CD14-positive monocyte (primary cell): ENCODE measurements around the gene PRKACG. TPM values are rescaled to one million over a fixed set of nuclear protein-coding genes. Genes with fewer than 3 reads are reported as not detected.

Experiments used
- DNase-seq, 3 donors: peaks; one replicate each; pipeline ENCODE4 v3.0.0-alpha.2; 2011 to 2022
- H2AFZ ChIP-seq: 2 replicates; pipeline ENCODE4 v1.6.0; 2012; ENCODE audit warnings: mild to moderate bottlenecking, low read depth, low read length, inconsistent platforms; ENCODE audit not compliant: insufficient read depth, poor library complexity, severe bottlenecking
- H3K27ac ChIP-seq, 2 donors: 1 replicate in 1 of 2; 2 replicates in 1 of 2; pipeline ENCODE4 v1.5.1; 2012 to 2013; ENCODE audit warnings: low read length in 2 of 2, control low read depth in 1 of 2, inconsistent platforms in 1 of 2, low read depth in 1 of 2, mild to moderate bottlenecking in 1 of 2
- H3K27me3 ChIP-seq, 2 donors: one replicate each; pipeline versions ENCODE4 v1.6.0 to v1.6.1; 2011 to 2013; ENCODE audit warnings: low read length in 2 of 2; ENCODE audit not compliant: control insufficient read depth in 2 of 2, insufficient read depth in 2 of 2
- H3K36me3 ChIP-seq, 2 donors: replicated peaks in 1 of 2; 1 replicate in 1 of 2; 2 replicates in 1 of 2; pipeline versions ENCODE4 v1.5.1 to v1.6.1; 2012 to 2013; ENCODE audit warnings: low read length in 2 of 2, control low read depth in 1 of 2, inconsistent platforms in 1 of 2, mild to moderate bottlenecking in 1 of 2; ENCODE audit not compliant: insufficient read depth in 2 of 2, control insufficient read depth in 1 of 2
- H3K4me1 ChIP-seq, 2 donors: 1 replicate in 1 of 2; 2 replicates in 1 of 2; pipeline versions ENCODE4 v1.5.1 to v1.6.1; 2012 to 2013; ENCODE audit warnings: low read length in 2 of 2, control low read depth in 1 of 2, inconsistent platforms in 1 of 2, mild to moderate bottlenecking in 1 of 2, moderate library complexity in 1 of 2; ENCODE audit not compliant: insufficient read depth in 2 of 2, control insufficient read depth in 1 of 2
- H3K4me2 ChIP-seq: replicated peaks from 2 replicates; pipeline ENCODE3; 2012; ENCODE audit warnings: low read length, moderate library complexity, mild to moderate bottlenecking; ENCODE audit not compliant: poor library complexity, severe bottlenecking; ENCODE audit errors: extremely low read depth
- H3K4me3 ChIP-seq, 3 experiments: fragments of 200-600 bp in 1 of 3; sonication (generic) in 1 of 3; replicated peaks in 1 of 3; 1 replicate in 2 of 3; 2 replicates in 1 of 3; pipeline ENCODE4 v1.5.1; 2011 to 2013; ENCODE audit warnings: low read length in 3 of 3, mild to moderate bottlenecking in 3 of 3, control low read depth in 2 of 3, low read depth in 2 of 3, inconsistent platforms in 1 of 3, moderate library complexity in 1 of 3
- H3K79me2 ChIP-seq: 2 replicates; pipeline ENCODE4 v1.6.0; 2012; ENCODE audit warnings: mild to moderate bottlenecking, control low read depth, inconsistent platforms, low read length, moderate library complexity; ENCODE audit not compliant: insufficient read depth
- H3K9ac ChIP-seq: 2 replicates; pipeline ENCODE4 v1.6.0; 2017; ENCODE audit warnings: low read length, mild to moderate bottlenecking; ENCODE audit not compliant: insufficient read depth, poor library complexity, severe bottlenecking
- H3K9me3 ChIP-seq, 2 donors: replicated peaks in 1 of 2; 1 replicate in 1 of 2; 2 replicates in 1 of 2; pipeline versions ENCODE4 v1.5.1 to v1.6.1; 2012 to 2013; ENCODE audit warnings: low read length in 2 of 2, control low read depth in 1 of 2; ENCODE audit not compliant: control insufficient read depth in 1 of 2, insufficient read depth in 1 of 2
- H4K20me1 ChIP-seq: 2 replicates; pipeline ENCODE4 v1.6.0; 2012; ENCODE audit warnings: mild to moderate bottlenecking, low read length, control low read depth, moderate library complexity; ENCODE audit not compliant: insufficient read depth
- H3K27ac Mint-ChIP-seq, 7 donors: one replicate each; pipeline ENCODE4 v1.8.0; 2020; ENCODE audit warnings: mild to moderate bottlenecking in 7 of 7, mixed read lengths in 7 of 7, moderate library complexity in 6 of 7, inconsistent platforms in 2 of 7
- H3K27me3 Mint-ChIP-seq, 3 donors: one replicate each; pipeline ENCODE4 v1.8.0; 2021 to 2022; ENCODE audit warnings: low read depth in 3 of 3, mild to moderate bottlenecking in 3 of 3, mixed read lengths in 3 of 3, moderate library complexity in 3 of 3, inconsistent platforms in 1 of 3
- H3K36me3 Mint-ChIP-seq, 2 donors: one replicate each; pipeline ENCODE4 v1.8.0; 2020; ENCODE audit warnings: mixed read lengths in 2 of 2, inconsistent platforms in 1 of 2, mild to moderate bottlenecking in 1 of 2
- H3K4me1 Mint-ChIP-seq: one replicate; pipeline ENCODE4 v1.8.0; 2020; ENCODE audit warnings: mild to moderate bottlenecking, mixed read lengths
- H3K4me3 Mint-ChIP-seq, 2 donors: one replicate each; pipeline ENCODE4 v1.8.0; 2020; ENCODE audit warnings: mild to moderate bottlenecking in 2 of 2, mixed read lengths in 2 of 2, moderate library complexity in 1 of 2
- H3K9me3 Mint-ChIP-seq, 7 donors: one replicate each; pipeline ENCODE4 v1.8.0; 2020 to 2022; ENCODE audit warnings: mixed read lengths in 7 of 7, mild to moderate bottlenecking in 6 of 7, moderate library complexity in 6 of 7, inconsistent platforms in 2 of 7
- CTCF ChIP-seq: fragments of 200-600 bp; IDR thresholded peaks from one replicate; pipeline ENCODE4 v1.8.0; 2022; ENCODE audit warnings: antibody characterized with exemption, mild to moderate bottlenecking
- WGBS: methylation state at CpG from one replicate; pipeline ENCODE4 v1.1.5; 2013; ENCODE audit warnings: missing lambda C conversion rate; ENCODE audit not compliant: insufficient coverage; 5-methylcytosine and 5-hydroxymethylcytosine counted together
- intact Hi-C, 2 donors: fragments of 100-400 bp; cut with micrococcal nuclease; formaldehyde crosslinking; loops; one replicate each; pipeline versions ENCODE4 v1.15.0 to v1.15.1; 2023
- polyA plus RNA-seq, 3 donors: library from polyadenylated mRNA; depleted of rRNA in 1 of 3; unstranded in 2 of 3; stranded (reverse) in 1 of 3; fragments of 300-500 nt in 2 of 3; fragments of >200 nt in 1 of 3; fragmentation: Illumina TruSeq in 2 of 3; gene quantifications; 1 replicate in 2 of 3; 2 replicates in 1 of 3; pipeline ENCODE4 v1.2.3, GENCODE V29; 2012 to 2021

The PRKACG gene
- polyA plus RNA-seq, 3 donors, result not detected

DNA sequence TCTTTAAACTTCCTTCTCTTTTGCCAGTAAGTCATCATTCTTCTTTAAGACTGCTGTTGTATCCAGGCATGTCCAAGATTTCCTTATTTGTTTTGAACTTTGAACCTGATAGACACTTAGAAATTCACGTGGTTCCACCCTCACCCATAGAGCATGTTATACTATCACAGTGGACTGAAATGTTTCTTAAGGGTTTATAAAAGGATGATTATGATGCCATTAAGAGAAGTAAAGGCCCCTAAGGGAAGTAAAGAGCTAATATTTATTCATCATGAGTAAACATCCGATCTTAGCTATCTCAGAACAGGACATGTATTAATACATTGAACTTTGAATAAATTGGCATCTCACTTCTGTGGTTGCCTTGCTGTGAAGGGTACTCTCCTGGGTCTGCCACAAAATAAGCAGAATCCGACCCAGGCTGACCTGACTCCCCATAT lies 49.8 kb downstream of the PRKACG start:
- Histone ChIP-seq H3K9me3 (no peaks in the 10 kb centered on the region), H2AFZ (no peak overlapping the region), H3K79me2 (no peaks in the 10 kb centered on the region), H3K27ac (peak overlapping the region in 1 of 2 donors; percentile 11), H3K36me3 (no peaks in the 10 kb centered on the region), H3K9ac (no peak overlapping the region), H3K4me2 (no peak overlapping the region), H4K20me1 (peaks cover 23% of the 10 kb centered on the region), H3K4me3 (no peak overlapping the region), H3K27me3 (no peaks in the 10 kb centered on the region), H3K4me1 (peaks cover 12 to 13% of the 10 kb centered on the region in 2 donors)
- H3K4me3 Mint-ChIP-seq, result no peak overlapping the region
- peaks cover 0 to 2% (median 0%) of the 10 kb centered on the region in 3 donors for H3K27me3 Mint-ChIP-seq
- no peak for TF ChIP-seq CTCF
- no CpG with 5 or more reads among the region's 3 CpGs for WGBS
- H3K4me1 Mint-ChIP-seq, result peaks cover 18% of the 10 kb centered on the region
- peak overlapping the region in 3 of 7 donors; percentile 18 to 31 (median 29) for H3K27ac Mint-ChIP-seq
- peaks cover 1 to 23% of the 10 kb centered on the region in 2 donors for H3K36me3 Mint-ChIP-seq
- DNase-seq, result no peak
- peaks cover 0 to 4% (median 0%) of the 10 kb centered on the region in 7 donors for H3K9me3 Mint-ChIP-seq
- intact Hi-C loops, result no loop called here

- H3K27ac ChIP-seq, result no peak overlapping the region
- H3K4me2 ChIP-seq, result no peak overlapping the region
- H3K79me2 ChIP-seq, result no peaks in the 10 kb centered on the region
- H3K36me3 ChIP-seq, result no peaks in the 10 kb centered on the region
- peaks cover 1 to 20% of the 10 kb centered on the region in 2 donors for H3K36me3 Mint-ChIP-seq
- H3K27ac Mint-ChIP-seq, result no peak overlapping the region
- no peak overlapping the region for H3K9ac ChIP-seq
- 60% methylated on average over 1 of the region's 3 CpGs for WGBS
- DNase-seq, result no peak
- H3K27me3 Mint-ChIP-seq, result peaks cover 0 to 2% (median 0%) of the 10 kb centered on the region in 3 donors
- peaks cover 0 to 4% (median 0%) of the 10 kb centered on the region in 7 donors for H3K9me3 Mint-ChIP-seq
- H3K27me3 ChIP-seq, result no peaks in the 10 kb centered on the region
- peaks cover 18% of the 10 kb centered on the region for H3K4me1 Mint-ChIP-seq
- H3K4me3 Mint-ChIP-seq, result no peak overlapping the region
- H4K20me1 ChIP-seq, result peaks cover 23% of the 10 kb centered on the region
- TF ChIP-seq CTCF, result no peak
- intact Hi-C loops, result no loop called here
- H3K4me1 ChIP-seq, result peaks cover 12 to 13% of the 10 kb centered on the region in 2 donors
- no peak overlapping the region for H2AFZ ChIP-seq
- no peaks in the 10 kb centered on the region for H3K9me3 ChIP-seq
- H3K4me3 ChIP-seq, result no peak overlapping the region
Observed at GRCh38 chr9:68963416-68963815, 50.5 kb downstream of the PRKACG start.

Other genes with a start within 250 kb of the PRKACG start
- gene FXN, start 21.6 kb upstream of the PRKACG start, polyA plus RNA-seq, result 10 to 100 TPM in 2 of 3 donors, 1 to 10 TPM in 1; 9.1 to 27.3 (median 15.9) TPM
- gene TJP2, start 160.2 kb upstream of the PRKACG start, polyA plus RNA-seq, result 10 to 100 TPM in 2 of 3 donors, 1 to 10 TPM in 1; 8.0 to 17.8 (median 13.8) TPM